ENCODE results near the gene RNF214. TPM values are rescaled to one million over a fixed set of nuclear protein-coding genes. Genes with fewer than 3 reads are reported as not detected.
"Not testable (repeated sequence)": the region's sequence is repeated elsewhere in the genome, so short reads cannot be mapped to it uniquely, and the experiment has no call there.

The RNF214 gene
- 37.1 TPM for total RNA-seq (ENCODE audit: unreplicated experiment)
- long read RNA-seq, partial matches to known transcripts = 6 of 9 reads
- long read RNA-seq, other reads (novel, unspliced or antisense) = 1 of 9 reads

DNA sequence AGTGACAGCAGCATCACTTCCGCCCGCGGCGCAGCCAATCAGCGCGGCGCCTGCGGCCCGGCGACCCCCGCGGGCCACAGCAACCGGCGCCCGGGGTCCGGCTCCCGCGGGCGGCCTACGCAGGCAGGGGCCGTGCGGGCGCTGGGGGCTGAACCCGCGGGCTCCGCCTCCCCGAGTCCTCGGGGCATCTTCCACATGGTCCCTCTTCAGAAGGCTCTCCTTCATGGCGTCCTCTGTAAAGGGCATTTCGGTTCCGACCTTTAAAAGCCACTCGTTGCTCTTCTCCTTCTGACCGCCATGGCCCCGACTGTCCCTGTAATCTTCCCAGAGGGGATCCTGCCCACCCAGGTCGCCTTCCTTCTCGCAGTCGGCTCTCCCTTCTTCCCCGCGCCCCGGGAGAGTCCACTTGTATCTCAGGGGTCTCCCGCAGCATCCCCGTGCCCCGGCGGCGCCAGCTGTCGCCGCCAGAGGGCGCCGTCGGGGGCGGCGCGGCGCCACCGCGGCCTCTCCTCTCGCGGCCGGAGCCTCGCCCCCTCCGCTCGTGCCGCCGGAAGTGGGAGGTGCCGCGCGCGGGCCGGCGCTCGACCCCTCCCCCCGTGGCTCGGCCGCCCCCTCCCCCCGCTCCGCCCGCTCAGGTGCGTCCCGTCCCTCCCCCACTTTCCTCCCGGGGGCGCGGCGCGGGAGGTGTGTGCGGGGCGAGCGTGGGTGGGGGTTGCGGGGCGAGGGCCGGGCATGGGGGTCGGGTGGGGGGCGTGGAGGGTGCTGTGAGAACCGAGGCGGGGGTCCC is at the start of gene RNF214:
Gene RNF214, plus strand, starts transcription at position 580 of the 787 bp plus-strand sequence. CDS start 1,602 bp downstream, outside the sequence.
- Mint-ChIP-seq H3K27me3 (ENCODE audit: unreplicated experiment) (peaks cover 14% of the 10 kb centered on the region), H3K27ac (ENCODE audit: unreplicated experiment) (peak within 1 kb of the TSS; percentile 96), H3K4me3 (ENCODE audit: unreplicated experiment) (peak within 1 kb of the TSS; percentile 99), H3K36me3 (ENCODE audit: low read depth, unreplicated experiment) (peaks cover 13% of the 10 kb centered on the region), H3K9me3 (ENCODE audit: unreplicated experiment) (no peaks in the 10 kb centered on the region), H3K4me1 (ENCODE audit: unreplicated experiment) (peaks cover 26% of the 10 kb centered on the region)
- DNase-seq (ENCODE audit: low spot score) = peak; percentile 85
- TF ChIP-seq, protein P1, sequence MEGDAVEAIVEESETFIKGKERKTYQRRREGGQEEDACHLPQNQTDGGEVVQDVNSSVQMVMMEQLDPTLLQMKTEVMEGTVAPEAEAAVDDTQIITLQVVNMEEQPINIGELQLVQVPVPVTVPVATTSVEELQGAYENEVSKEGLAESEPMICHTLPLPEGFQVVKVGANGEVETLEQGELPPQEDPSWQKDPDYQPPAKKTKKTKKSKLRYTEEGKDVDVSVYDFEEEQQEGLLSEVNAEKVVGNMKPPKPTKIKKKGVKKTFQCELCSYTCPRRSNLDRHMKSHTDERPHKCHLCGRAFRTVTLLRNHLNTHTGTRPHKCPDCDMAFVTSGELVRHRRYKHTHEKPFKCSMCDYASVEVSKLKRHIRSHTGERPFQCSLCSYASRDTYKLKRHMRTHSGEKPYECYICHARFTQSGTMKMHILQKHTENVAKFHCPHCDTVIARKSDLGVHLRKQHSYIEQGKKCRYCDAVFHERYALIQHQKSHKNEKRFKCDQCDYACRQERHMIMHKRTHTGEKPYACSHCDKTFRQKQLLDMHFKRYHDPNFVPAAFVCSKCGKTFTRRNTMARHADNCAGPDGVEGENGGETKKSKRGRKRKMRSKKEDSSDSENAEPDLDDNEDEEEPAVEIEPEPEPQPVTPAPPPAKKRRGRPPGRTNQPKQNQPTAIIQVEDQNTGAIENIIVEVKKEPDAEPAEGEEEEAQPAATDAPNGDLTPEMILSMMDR (IDR thresholded peaks at IDR 0.05; ENCODE audit: unreplicated experiment) = peak; percentile 95

DNA sequence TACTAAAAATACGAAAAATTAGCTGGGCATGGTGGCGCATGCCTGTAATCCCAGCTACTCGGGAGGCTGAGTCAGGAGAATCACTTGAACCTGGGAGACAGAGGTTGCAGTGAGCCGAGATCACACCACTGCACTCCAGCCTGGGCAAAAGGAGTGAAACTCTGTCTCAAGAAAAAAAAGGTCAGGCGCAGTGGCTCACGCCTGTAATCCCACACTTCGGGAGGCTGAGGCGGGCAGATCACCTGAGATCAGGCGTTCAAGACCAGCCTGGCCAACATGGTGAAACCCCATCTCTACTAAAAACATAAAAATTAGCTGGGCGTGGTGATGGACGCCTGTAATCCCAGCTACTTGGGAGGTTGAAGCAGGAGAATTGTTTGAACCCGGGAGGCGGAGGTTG is 49.3 kb upstream of the RNF214 start:
- Mint-ChIP-seq H3K27me3 (ENCODE audit: unreplicated experiment) (peaks cover 11% of the 10 kb centered on the region), H3K36me3 (ENCODE audit: low read depth, unreplicated experiment) (peaks cover 24% of the 10 kb centered on the region), H3K4me1 (ENCODE audit: unreplicated experiment) (peaks cover 18% of the 10 kb centered on the region)
- not testable (repeated sequence) for DNase-seq (ENCODE audit: low spot score); H3K27ac Mint-ChIP-seq (ENCODE audit: unreplicated experiment); H3K9me3 Mint-ChIP-seq (ENCODE audit: unreplicated experiment); H3K4me3 Mint-ChIP-seq (ENCODE audit: unreplicated experiment)

DNA sequence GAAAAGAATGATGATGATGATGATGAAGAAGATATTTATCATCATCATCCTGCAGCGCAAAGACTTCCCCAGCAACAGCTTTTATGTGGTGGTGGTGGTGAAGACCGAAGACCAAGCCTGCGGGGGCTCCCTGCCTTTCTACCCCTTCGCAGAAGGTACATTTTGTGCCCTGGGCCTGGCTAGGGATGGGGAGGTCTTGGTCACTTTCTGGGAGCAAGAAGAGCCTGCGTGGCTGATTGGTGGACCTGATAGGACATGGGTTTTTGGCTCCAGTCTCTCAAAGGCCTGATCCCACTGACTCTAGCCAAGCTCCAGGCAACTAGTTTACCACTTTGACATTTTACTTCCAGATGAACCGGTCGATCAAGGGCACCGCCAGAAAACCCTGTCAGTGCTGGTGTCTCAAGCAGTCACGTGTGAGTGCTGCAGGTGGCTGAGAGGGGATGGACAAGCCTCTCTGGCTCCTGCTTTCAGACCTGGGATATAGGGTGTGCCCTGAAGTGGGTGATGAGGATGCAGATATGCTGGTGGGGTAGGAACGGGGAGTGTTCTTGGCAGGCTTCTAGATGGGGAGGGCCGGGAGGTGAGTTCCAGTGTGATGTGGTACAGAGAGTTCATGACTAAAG is 48.6 kb upstream of the RNF214 start:
- H3K36me3 Mint-ChIP-seq (ENCODE audit: low read depth, unreplicated experiment) = peaks cover 24% of the 10 kb centered on the region
- peaks cover 11% of the 10 kb centered on the region for H3K27me3 Mint-ChIP-seq (ENCODE audit: unreplicated experiment)
- DNase-seq (ENCODE audit: low spot score) = no peak
- H3K4me1 Mint-ChIP-seq (ENCODE audit: unreplicated experiment) = peaks cover 18% of the 10 kb centered on the region
- H3K9me3 Mint-ChIP-seq (ENCODE audit: unreplicated experiment) = no peaks in the 10 kb centered on the region
- H3K27ac Mint-ChIP-seq (ENCODE audit: unreplicated experiment) = no peak overlapping the region
- TF ChIP-seq, protein P1 (IDR thresholded peaks at IDR 0.05; ENCODE audit: unreplicated experiment) = no peak
- H3K4me3 Mint-ChIP-seq (ENCODE audit: unreplicated experiment) = no peak overlapping the region

DNA sequence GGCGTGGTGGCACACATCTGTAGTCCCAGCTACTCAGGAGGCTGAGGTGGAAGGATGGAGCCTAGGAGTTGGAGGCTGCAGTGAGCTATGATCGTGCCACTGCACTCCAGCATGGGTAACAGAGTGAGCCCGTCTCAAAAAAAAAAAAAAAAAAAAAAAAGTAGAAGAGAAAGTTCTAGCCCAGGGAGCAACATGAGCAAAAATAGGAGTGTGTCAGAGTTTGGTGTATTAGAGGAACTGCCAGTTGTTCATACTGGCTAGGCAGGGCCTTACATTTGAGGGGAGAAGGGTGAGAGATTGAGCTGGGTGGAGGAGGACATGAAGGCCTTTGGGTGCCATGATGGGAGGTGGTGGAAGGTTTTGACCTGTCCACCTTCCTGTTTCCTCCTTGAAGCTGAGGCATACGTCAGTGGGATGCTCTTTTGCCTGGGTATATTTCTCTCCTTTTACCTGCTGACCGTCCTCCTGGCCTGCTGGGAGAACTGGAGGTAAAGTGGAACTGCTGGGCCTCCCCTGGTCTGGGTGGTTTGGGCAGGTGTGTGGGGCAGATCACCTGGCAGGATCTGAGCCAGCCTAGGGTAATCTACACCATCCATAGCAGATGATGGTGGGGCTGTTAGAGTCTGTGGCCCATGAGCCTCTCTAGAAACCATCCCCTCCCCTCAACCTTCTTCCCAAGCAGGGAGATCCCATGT is 46.6 kb upstream of the RNF214 start:
- no peak for DNase-seq (ENCODE audit: low spot score)
- H3K36me3 Mint-ChIP-seq (ENCODE audit: low read depth, unreplicated experiment) = peaks cover 28% of the 10 kb centered on the region
- peaks cover 12% of the 10 kb centered on the region for H3K27me3 Mint-ChIP-seq (ENCODE audit: unreplicated experiment)
- H3K4me1 Mint-ChIP-seq (ENCODE audit: unreplicated experiment) = peaks cover 11% of the 10 kb centered on the region
- H3K4me3 Mint-ChIP-seq (ENCODE audit: unreplicated experiment) = peak overlapping the region; percentile 67
- H3K27ac Mint-ChIP-seq (ENCODE audit: unreplicated experiment) = no peak overlapping the region
- TF ChIP-seq, protein P1 (IDR thresholded peaks at IDR 0.05; ENCODE audit: unreplicated experiment) = no peak
- no peaks in the 10 kb centered on the region for H3K9me3 Mint-ChIP-seq (ENCODE audit: unreplicated experiment)

DNA sequence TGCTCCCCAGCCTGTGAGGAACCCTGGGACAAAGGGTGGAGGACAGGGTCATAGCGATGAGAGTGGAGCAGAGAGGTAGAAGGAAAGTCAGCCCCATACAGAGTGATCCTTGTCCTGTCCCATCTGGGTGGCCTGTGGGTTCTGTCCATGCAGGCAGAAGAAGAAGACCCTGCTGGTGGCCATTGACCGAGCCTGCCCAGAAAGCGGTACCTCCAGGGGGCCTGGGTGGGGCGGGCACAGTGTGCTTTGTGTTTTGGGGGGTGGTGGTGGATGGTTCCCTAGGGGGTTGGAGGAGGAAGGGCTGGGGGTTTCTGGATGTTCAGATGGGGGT is 46.1 kb upstream of the RNF214 start:
- Mint-ChIP-seq H3K9me3 (ENCODE audit: unreplicated experiment) (no peaks in the 10 kb centered on the region), H3K4me1 (ENCODE audit: unreplicated experiment) (peaks cover 8% of the 10 kb centered on the region), H3K36me3 (ENCODE audit: low read depth, unreplicated experiment) (peaks cover 28% of the 10 kb centered on the region), H3K4me3 (ENCODE audit: unreplicated experiment) (no peak overlapping the region), H3K27ac (ENCODE audit: unreplicated experiment) (no peak overlapping the region), H3K27me3 (ENCODE audit: unreplicated experiment) (peaks cover 12% of the 10 kb centered on the region)
- TF ChIP-seq, protein P1 (IDR thresholded peaks at IDR 0.05; ENCODE audit: unreplicated experiment) = no peak
- no peak for DNase-seq (ENCODE audit: low spot score)

All from endothelial cell (in vitro differentiated cells).